Epithelial cell of esophagus (primary cell): ENCODE measurements around the gene C19orf85.
"Not testable (repeated sequence)": the region's sequence is repeated elsewhere in the genome, so short reads cannot be mapped to it uniquely, and the experiment has no call there.

Experiments used
- DNase-seq: peaks from one replicate; pipeline ENCODE4 v3.0.0; 2010; ENCODE audit warnings: low read depth
- H3K4me3 ChIP-seq: 2 replicates; pipeline ENCODE4 v1.5.1; 2011; ENCODE audit warnings: mild to moderate bottlenecking, low read length, control low read depth
- CTCF ChIP-seq: IDR thresholded peaks from 2 replicates; pipeline ENCODE4 v1.5.1; 2011; ENCODE audit warnings: low read depth, mild to moderate bottlenecking, low read length, control low read depth, inconsistent platforms; ENCODE audit not compliant: insufficient read depth; ENCODE audit errors: missing control alignments

C19orf85 gene

GRCh38 chr19:55449469-55449868, 15.1 kb downstream of the C19orf85 start:
- no peak for TF ChIP-seq CTCF

DNA sequence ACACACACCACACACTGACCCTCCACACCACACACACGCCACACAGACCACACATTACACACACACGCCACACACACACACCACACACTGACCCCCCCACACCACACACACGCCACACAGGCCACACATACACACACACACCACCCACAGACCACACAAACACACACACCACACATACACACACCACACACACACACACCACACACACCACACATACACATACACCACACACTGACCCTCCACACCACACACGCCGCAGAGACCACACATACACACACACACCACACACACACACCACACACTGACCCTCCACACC, 16.4 kb downstream of the C19orf85 start:
- H3K4me3 ChIP-seq, DNase-seq: not testable (repeated sequence)

More at GRCh38 chr19:55449469-55449868, 15.1 kb downstream of the C19orf85 start:
- no peak overlapping the region for H3K4me3 ChIP-seq
- no peak for DNase-seq

GRCh38 chr19:55447421-55448174, 17.0 kb downstream of the C19orf85 start:
- peak; percentile 82 for DNase-seq
- no peak overlapping the region for H3K4me3 ChIP-seq
- TF ChIP-seq CTCF, result peak; percentile 24

DNA sequence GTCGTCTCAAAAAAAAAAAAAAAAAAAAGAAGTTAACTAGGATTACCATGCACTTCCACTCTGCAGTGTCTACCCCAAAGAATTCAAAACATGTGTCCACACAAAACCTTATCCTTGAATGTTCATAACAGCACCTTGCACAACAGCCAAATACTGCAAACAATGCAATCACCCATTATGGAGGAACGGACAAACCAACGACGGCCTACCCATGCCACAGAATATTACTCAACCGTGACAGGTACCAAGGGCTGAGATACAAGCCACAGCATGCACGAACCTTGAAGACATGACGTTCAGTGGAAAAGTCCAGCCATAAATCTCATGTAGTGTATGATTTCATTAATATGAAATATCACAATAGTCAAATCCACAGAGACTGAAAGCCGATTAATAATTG, 18.5 kb downstream of the C19orf85 start:
- TF ChIP-seq CTCF, result no peak
- peak; percentile 98 for DNase-seq
- no peak overlapping the region for H3K4me3 ChIP-seq

DNA sequence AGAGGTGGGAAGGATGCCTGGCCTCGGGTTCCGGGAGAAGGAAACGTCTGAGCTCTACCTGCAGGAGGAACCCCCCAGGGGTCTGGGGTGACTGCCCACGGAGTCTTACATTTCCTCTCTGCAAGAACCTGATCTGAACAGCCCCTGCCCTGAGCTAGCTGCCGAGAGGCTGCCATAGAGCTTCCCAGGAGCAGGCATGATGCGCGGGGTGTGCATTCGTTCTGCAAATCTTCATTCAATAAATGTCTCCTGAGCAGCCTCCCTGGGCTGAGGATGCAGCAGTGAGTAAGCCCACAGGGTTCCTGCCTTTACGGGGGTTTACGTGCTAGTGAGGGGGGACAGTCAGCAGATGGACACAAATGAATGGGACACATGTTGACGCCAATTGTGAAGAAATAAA, 19.9 kb downstream of the C19orf85 start:
- no peak for DNase-seq

DNA sequence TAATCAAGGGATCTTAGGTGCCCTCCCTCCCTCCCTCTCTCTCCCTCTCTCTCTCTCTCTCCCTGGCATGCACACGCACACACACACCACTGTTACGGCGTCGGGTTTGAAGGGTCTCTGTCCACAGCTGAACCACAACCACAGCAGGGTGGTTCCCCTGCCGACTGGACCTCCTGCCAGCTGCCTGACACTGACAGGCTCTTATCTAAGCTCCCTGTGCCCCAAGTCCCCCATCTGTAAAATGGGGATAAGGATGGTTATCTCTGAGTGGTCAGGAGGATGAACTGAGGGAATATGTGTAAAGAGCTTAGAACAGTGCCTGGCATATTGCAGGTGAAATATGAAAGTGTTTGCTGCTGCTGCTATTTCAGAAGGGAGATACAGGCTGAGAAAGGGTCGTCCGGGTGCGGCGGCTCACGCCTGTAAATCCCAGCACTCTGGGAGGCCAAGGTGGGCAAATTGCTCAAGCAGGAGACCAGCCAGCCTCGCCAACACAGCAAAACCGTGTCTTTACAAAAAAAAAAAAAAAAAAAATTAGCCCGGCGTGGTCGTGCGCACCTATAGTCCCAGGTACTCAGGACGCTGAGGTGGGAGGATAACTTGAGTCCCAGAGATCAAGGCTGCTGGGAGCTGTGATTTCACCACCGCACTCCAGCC, 20.6 kb downstream of the C19orf85 start:
- DNase-seq, result no peak
- H3K4me3 ChIP-seq, result no peak overlapping the region
- no peak for TF ChIP-seq CTCF

More for the DNA sequence above, 19.9 kb downstream of the C19orf85 start:
- no peak overlapping the region for H3K4me3 ChIP-seq
- no peak for TF ChIP-seq CTCF

DNA sequence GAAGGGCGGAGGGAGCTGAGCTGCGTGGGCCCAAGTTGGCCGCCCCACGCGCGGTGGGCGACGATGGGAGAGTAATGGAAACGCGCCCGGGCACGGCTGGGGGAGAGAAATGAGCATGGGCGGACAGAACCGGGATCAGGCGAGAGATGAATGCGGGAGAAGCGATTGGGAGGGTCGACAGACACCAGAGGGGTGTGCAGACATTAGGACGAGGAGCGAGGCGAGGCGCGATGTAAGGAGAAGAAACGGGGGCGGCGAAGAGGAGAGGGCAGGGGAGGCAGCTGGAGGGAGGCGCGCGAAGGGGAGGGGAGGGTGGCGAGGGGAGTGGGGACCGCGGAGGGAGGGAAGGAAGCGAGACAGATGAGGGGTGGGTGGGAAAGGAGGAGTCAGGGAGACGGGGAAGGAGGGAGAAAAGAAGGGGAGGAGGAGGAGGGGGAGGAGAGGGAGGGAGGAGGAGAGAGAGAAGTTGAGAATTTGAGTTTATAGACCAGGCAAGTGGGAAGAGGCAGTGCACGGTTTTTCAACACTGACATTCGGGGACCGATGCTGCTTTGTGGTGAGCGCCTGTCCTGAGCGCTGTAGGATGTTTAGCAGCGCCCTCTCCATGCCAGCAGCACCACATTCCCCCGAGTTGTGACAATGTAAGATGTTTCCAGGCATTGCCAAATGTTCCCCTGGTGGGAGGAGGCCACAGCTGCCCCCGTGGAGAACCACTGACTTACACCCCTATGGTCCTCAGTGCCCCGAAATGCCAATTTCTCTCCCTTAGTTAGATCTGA, 21.3 kb downstream of the C19orf85 start, which contains the start of gene SHISA7:
Gene SHISA7, minus strand, starts transcription at position 256 of the 779 bp plus-strand sequence. CDS start 437 bp downstream, outside the sequence.
- no peak for DNase-seq
- TF ChIP-seq CTCF, result no peak
- H3K4me3 ChIP-seq, result no peak within 1 kb of the TSS
